HG02981 (cell line): ENCODE measurements around the gene SFI1.

Experiments used
- ATAC-seq: cut with Tn5 transposase; IDR thresholded peaks from one replicate; pipeline ENCODE4 v1.9.1; 2021; ENCODE audit warnings: mild to moderate bottlenecking, moderate library complexity; ENCODE audit not compliant: unreplicated experiment

The SFI1 gene

DNA sequence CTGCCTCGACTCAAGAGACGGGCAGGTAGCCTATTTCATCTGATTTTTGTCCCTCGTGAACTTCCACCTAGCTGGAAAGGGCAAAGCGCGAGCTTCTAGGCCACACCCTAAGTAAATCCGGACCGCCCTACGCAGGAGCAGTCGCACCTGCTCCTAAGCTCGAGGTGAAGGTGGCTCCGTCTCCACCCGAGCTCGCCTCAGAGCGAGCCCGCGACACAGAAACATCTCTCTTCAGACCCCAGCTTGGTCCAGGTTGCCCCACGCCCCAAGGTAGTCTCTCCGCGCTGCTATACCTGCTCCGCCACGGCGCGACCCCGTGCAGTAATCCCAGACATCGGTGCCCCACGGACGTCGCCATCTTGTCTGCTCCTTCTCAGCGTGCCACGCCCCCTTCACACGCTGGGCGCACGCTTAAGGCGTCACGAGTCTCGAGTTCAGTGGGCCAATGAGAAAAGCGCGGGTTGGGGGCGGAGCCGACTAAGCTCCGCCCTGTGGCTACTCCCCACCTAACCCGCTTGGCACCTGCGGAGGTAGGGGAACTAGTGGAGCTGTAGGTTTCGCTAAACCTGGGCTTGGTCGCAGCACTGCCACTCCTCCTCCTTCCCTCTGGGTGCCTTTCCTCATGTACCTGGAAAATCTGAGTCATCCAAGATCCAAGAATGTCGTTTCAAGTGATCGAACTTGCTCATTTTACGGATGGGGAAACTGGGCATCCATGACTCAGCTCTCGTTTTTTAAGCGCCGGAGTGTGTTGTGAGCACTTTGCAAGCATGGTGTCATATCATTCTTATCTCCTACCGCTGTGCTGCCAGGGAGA, 165.7 kb downstream of the SFI1 start, which contains the start of gene PISD:
Gene PISD, minus strand, starts transcription at position 365 of the 817 bp plus-strand sequence. Its CDS starts 7 bp downstream, at position 358.
- peak; percentile 73 for ATAC-seq

GRCh38 chr22:31662668-31663037, 166.3 kb downstream of the SFI1 start:
- ATAC-seq = no peak
